HCT116 (cell line): Measurements from ENCODE around the gene RTKN2. TPM values are rescaled to one million over a fixed set of nuclear protein-coding genes. Genes with fewer than 3 reads are reported as not detected.
A peak's percentile ranks its signal among the peaks of the same experiment; 100 is the strongest.
"Not testable (repeated sequence)": the region's sequence is repeated elsewhere in the genome, so short reads cannot be mapped to it uniquely, and the experiment has no call there.

Experiments
- ATAC-seq: fragments of 200-7000 bp; cut with Tn5 transposase; 2 replicates; pipeline ENCODE4 v1.9.1; 2020; ENCODE audit warnings: mild to moderate bottlenecking, moderate library complexity
- BruUV-seq: library from RNA; stranded (reverse); fragments of 400-500 nt; replicated peaks from 2 replicates; lab custom pipeline; 2021; lab: Mats Ljungman, UMichigan
- CTCF ChIA-PET: fragments of 300-600 bp; sonication (Branson Sonifier 250); formaldehyde crosslinking; loops from one replicate; lab custom pipeline; 2021; ENCODE audit warnings: antibody characterized with exemption; lab: Charles Lee
- POLR2A ChIA-PET: fragments of 300-600, 350-600 bp; sonication (Branson Sonifier 250); formaldehyde crosslinking; loops from one replicate; lab custom pipeline; 2021; ENCODE audit warnings: antibody characterized with exemption; lab: Charles Lee
- RAD21 ChIA-PET, 2 experiments: fragments of 300-600 bp; sonication (Branson Sonifier 250); formaldehyde crosslinking; loops; one replicate each; lab custom pipeline; 2023; ENCODE audit warnings: low total read pairs in 2 of 2; ENCODE audit not compliant: uncharacterized antibody in 2 of 2, unreplicated experiment in 2 of 2, low non-redundant PET in 1 of 2; lab: Charles Lee
- DNase-seq: peaks from one replicate; pipeline ENCODE4 v3.0.0-alpha.2; 2010; ENCODE audit warnings: low read depth, low spot score
- H2AFZ ChIP-seq: fragments of 200-600 bp; shearing (Covaris generic), sonication (generic); 2 replicates; pipeline ENCODE4 v1.6.1; 2017; ENCODE audit warnings: low read depth, mixed run types, mixed read lengths, antibody characterized with exemption, low read length; ENCODE audit not compliant: poor library complexity, severe bottlenecking
- H3K27ac ChIP-seq: 2 replicates; pipeline ENCODE4 v1.5.1; 2012; ENCODE audit warnings: low read depth, low read length
- H3K27me3 ChIP-seq: fragments of 200-600 bp; sonication (generic); 2 replicates; pipeline ENCODE4 v1.6.1; 2016; ENCODE audit warnings: mixed run types, low read length, mixed read lengths; ENCODE audit not compliant: insufficient read depth
- H3K36me3 ChIP-seq, 2 experiments: fragments of 200-500 bp in 1 of 2; fragments of 200-600 bp in 1 of 2; sonication (Bioruptor generic) in 1 of 2; sonication (generic) in 1 of 2; 2 replicates each; pipeline versions ENCODE4 v1.5.1 to v1.6.1; 2014 to 2016; ENCODE audit warnings: low read length in 2 of 2, inconsistent platforms in 1 of 2, mixed read lengths in 1 of 2, mixed run types in 1 of 2; ENCODE audit not compliant: insufficient read depth in 2 of 2, control insufficient read depth in 1 of 2
- H3K4me1 ChIP-seq, 2 experiments: fragments of 200-600 bp in 1 of 2; sonication (generic) in 1 of 2; 2 replicates each; pipeline versions ENCODE4 v1.5.1 to v1.6.1; 2012 to 2017; ENCODE audit warnings: low read length in 2 of 2, inconsistent platforms in 1 of 2, mild to moderate bottlenecking in 1 of 2, mixed read lengths in 1 of 2, mixed run types in 1 of 2, moderate library complexity in 1 of 2; ENCODE audit not compliant: insufficient read depth in 2 of 2, control insufficient read depth in 1 of 2
- H3K4me2 ChIP-seq: fragments of 200-600 bp; sonication (generic); 2 replicates; pipeline ENCODE4 v1.6.1; 2017; ENCODE audit warnings: mixed run types, low read length, mixed read lengths
- H3K4me3 ChIP-seq, 2 experiments: fragments of 200-600 bp in 1 of 2; sonication (generic) in 1 of 2; replicated peaks in 1 of 2; 2 replicates each; pipeline ENCODE4 v1.5.1; 2011 to 2016; ENCODE audit warnings: low read length in 2 of 2, control low read depth in 1 of 2, low read depth in 1 of 2, mild to moderate bottlenecking in 1 of 2, mixed read lengths in 1 of 2, mixed run types in 1 of 2
- H3K79me2 ChIP-seq: fragments of 200-600 bp; sonication (generic); 2 replicates; pipeline ENCODE4 v1.6.1; 2017; ENCODE audit warnings: mild to moderate bottlenecking, mixed run types, low read length, moderate library complexity, mixed read lengths; ENCODE audit not compliant: insufficient read depth
- H3K9ac ChIP-seq: fragments of 200-600 bp; sonication (generic); 2 replicates; pipeline ENCODE4 v1.6.1; 2016; ENCODE audit warnings: low read length, mixed read lengths
- H3K9me2 ChIP-seq: fragments of 200-600 bp; sonication (generic), shearing (Covaris generic); 2 replicates; pipeline ENCODE4 v1.6.1; 2017; ENCODE audit warnings: mixed run types, mild to moderate bottlenecking, moderate library complexity; ENCODE audit not compliant: insufficient read depth
- H3K9me3 ChIP-seq, 2 experiments: fragments of 200-500 bp in 1 of 2; fragments of 200-600 bp in 1 of 2; sonication (Bioruptor generic) in 1 of 2; sonication (generic) in 1 of 2; 2 replicates each; pipeline ENCODE4 v1.6.1; 2014 to 2017; ENCODE audit warnings: low read length in 2 of 2, mixed read lengths in 2 of 2, inconsistent platforms in 1 of 2, low read depth in 1 of 2, mild to moderate bottlenecking in 1 of 2, mixed run types in 1 of 2, moderate library complexity in 1 of 2; ENCODE audit not compliant: control insufficient read depth in 1 of 2, insufficient read depth in 1 of 2
- H4K20me1 ChIP-seq: fragments of 200-600 bp; sonication (generic), shearing (Covaris generic); 2 replicates; pipeline ENCODE4 v1.6.1; 2017; ENCODE audit warnings: mixed run types, mild to moderate bottlenecking, moderate library complexity; ENCODE audit not compliant: insufficient read depth
- CEBPB ChIP-seq: IDR thresholded peaks from 2 replicates; pipeline ENCODE4 v1.6.1; 2012; ENCODE audit warnings: low read depth
- FOSL1 ChIP-seq: IDR thresholded peaks from 2 replicates; pipeline ENCODE4 v1.6.1; 2012; ENCODE audit warnings: low read depth
- JUND ChIP-seq: IDR thresholded peaks from 2 replicates; pipeline ENCODE4 v1.6.1; 2012
- SP1 ChIP-seq: IDR thresholded peaks from 2 replicates; pipeline ENCODE4 v1.6.1; 2012; ENCODE audit warnings: low read depth
- intact Hi-C: fragments of 100-400 bp; cut with micrococcal nuclease; formaldehyde crosslinking; loops from 2 replicates; pipeline ENCODE4 v1.10.0; 2022
- total RNA-seq: library from RNA; stranded (reverse); gene quantifications from one replicate; pipeline ENCODE4 v1.2.1, GENCODE V29; 2021; ENCODE audit not compliant: unreplicated experiment

RTKN2 gene
- total RNA-seq, 1 experiment from 2014 or later, result 7.9 TPM

DNA sequence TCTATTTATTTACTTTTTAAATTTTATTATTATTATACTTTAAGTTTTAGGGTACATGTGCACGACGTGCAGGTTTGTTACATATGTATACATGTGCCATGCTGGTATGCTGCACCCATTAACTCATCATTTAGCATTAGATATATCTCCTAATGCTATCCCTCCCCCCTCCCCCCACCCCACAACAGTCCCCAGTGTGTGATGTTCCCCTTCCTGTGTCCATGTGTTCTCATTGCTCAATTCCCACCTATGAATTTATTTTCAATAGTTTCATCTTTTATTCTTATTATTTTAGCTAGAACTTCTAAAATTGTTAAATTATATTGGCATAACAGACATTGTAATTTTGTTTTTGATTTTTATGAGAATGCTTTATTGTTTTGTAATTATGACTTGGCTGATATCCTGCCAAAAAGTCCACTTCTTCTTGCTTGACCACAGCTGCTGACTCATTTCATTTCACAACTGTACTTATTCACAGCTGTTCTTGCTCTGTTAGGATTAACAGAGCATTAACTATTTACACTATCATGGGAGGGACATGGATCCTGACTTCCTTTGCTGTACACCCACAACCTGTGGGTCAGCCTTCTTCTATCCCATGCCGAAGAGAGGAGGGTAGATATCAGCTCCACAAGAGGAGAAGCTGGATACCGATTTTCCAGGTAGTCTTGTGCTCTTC, 25.5 kb downstream of the RTKN2 start:
- H2AFZ ChIP-seq, ATAC-seq, H3K4me3 ChIP-seq, BruUV-seq, H3K9ac ChIP-seq, H3K9me3 ChIP-seq, H3K9me2 ChIP-seq, H3K27me3 ChIP-seq, H3K36me3 ChIP-seq, H3K27ac ChIP-seq, POLR2A ChIA-PET, H4K20me1 ChIP-seq, H3K79me2 ChIP-seq: not testable (repeated sequence)
- TF ChIP-seq JUND (peak; percentile 57), CEBPB (peak; percentile 92), SP1 (peak; percentile 48; the same call in 1 of the 2 replicates), FOSL1 (peak; percentile 67)
- intact Hi-C loops, result loop anchor here (10.0 kb wide), 3 partner anchors 408 to 1428 kb away; no protein-coding TSS in a partner anchor
- DNase-seq, result peak; percentile 22
- RAD21 ChIA-PET, result interaction anchor here in 1 of 2 experiments (0.8 kb wide), 1 partner anchor 204 kb away, joined by 3 read pairs; no protein-coding TSS in a partner anchor
- Histone ChIP-seq H3K4me2 (peak overlapping the region; percentile 56), H3K4me1 (peaks cover 6 to 10% of the 10 kb centered on the region in 2 experiments)
- CTCF ChIA-PET, result interaction anchor here (0.9 to 3.8 kb wide), 3 partner anchors 12 to 346 kb away, joined by 3 to 78 read pairs (median 16); no protein-coding TSS in a partner anchor

DNA sequence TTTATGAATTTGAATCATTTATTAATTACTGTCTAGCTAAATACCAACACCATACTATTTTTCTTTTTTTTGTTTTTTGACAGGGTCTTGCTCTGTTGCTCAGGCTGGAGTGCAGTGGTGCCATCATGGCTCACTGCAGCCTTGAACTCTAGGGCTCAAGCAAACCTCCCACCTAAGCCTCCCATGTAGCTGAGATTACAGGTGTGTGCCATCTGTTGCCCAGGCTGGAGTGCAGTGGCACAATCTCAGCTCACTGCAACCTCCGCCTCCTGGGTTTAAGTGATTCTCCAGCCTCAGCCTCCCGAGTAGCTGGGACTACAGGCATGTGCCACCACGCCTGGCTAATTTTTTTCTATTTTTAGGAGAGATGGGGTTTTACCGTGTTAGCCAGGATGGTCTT, 27.1 kb downstream of the RTKN2 start:
- intact Hi-C loops, result loop anchor here (10.0 kb wide), 3 partner anchors 407 to 1427 kb away; no protein-coding TSS in a partner anchor
- H3K9me2 ChIP-seq, H3K27me3 ChIP-seq, H3K4me3 ChIP-seq, H3K9ac ChIP-seq, H4K20me1 ChIP-seq, BruUV-seq, ATAC-seq, DNase-seq, H3K36me3 ChIP-seq, POLR2A ChIA-PET, H3K27ac ChIP-seq, H3K79me2 ChIP-seq, H3K9me3 ChIP-seq, H2AFZ ChIP-seq, RAD21 ChIA-PET, H3K4me2 ChIP-seq: not testable (repeated sequence)
- CTCF ChIA-PET, result interaction anchor here (2.4 kb wide), 1 partner anchor 203 kb away, joined by 9 read pairs; no protein-coding TSS in a partner anchor
- peaks cover 6 to 10% of the 10 kb centered on the region in 2 experiments for H3K4me1 ChIP-seq
